ENCODE results near the gene TNFRSF13B. TPM values are rescaled to one million over a fixed set of nuclear protein-coding genes. Genes with fewer than 3 reads are reported as not detected.

The TNFRSF13B gene
- not detected for total RNA-seq

DNA sequence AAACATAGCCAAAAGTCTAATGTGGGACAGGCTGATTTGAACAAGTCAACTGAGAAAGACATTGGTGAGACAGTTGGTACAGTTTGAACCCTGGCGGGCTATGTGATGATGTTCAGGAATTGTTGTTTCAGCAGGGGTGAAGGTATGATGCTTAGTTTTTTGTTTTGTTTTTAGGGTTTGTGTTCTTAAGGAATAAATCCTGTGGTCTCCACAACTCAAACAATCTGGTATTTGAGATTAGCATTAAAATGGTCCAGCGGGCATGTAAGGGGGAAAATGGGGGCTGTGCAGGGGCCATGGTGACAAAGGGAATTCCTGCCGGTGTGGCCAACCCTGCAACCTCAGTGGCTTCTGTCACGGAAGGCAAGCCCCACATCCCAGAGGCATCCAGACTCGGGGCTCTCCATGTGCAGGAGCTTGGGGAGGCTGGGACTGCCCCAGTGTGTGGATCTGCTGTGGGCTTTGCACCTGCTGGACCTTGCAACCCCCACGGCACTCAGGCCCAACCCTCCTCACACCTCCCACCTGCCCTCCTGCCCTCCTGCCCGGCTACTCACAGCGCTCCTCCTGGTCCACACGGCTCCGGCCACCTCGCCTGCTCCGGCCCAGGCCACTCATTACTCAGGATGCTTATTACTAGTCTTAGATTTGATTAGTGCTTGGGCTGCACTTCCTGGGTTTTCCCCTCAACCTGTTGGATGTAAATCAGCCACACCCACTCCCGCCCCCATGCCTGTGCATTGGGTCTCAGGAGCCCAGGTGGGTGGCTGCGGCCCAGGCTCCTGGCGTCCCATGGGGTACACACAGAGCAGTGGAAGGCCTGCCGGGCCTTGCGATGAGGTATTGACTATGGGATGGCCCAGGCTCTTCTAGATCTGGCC, at the start of gene TNFRSF13B:
Gene TNFRSF13B, minus strand, starts transcription at position 661 of the 881 bp plus-strand sequence. Its CDS starts 43 bp downstream, at position 618.
- Histone ChIP-seq H3K4me3 (no peak within 1 kb of the TSS), H3K27me3 (no peaks in the 10 kb centered on the region), H3K27ac (no peak within 1 kb of the TSS), H3K9me3 (no peaks in the 10 kb centered on the region), H3K4me1 (no peaks in the 10 kb centered on the region), H3K36me3 (no peaks in the 10 kb centered on the region)
- TF ChIP-seq POLR2A (IDR thresholded peaks at IDR 0.05) (no peak), CTCF (IDR thresholded peaks at IDR 0.05) (no peak)
- intact Hi-C loops (cut with DNase I; ENCODE audit: low total_unique reads) = no loop called here
- DNase-seq = no peak

GRCh38 chr17:17021194-17021863, 49.4 kb upstream of the TNFRSF13B start:
- Histone ChIP-seq H3K27me3 (no peaks in the 10 kb centered on the region), H3K36me3 (no peaks in the 10 kb centered on the region), H3K9me3 (no peaks in the 10 kb centered on the region), H3K27ac (no peak overlapping the region), H3K4me3 (no peak overlapping the region), H3K4me1 (no peaks in the 10 kb centered on the region)
- TF ChIP-seq POLR2A (IDR thresholded peaks at IDR 0.05) (no peak), CTCF (IDR thresholded peaks at IDR 0.05) (no peak)
- DNase-seq = no peak
- intact Hi-C loops (cut with DNase I; ENCODE audit: low total_unique reads) = no loop called here

GRCh38 chr17:17020821-17021193, 48.9 kb upstream of the TNFRSF13B start:
- DNase-seq = no peak
- no peak for TF ChIP-seq POLR2A (IDR thresholded peaks at IDR 0.05)
- no peak for TF ChIP-seq CTCF (IDR thresholded peaks at IDR 0.05)
- intact Hi-C loops (cut with DNase I; ENCODE audit: low total_unique reads) = no loop called here
- Histone ChIP-seq H3K36me3 (no peaks in the 10 kb centered on the region), H3K27ac (no peak overlapping the region), H3K4me1 (no peaks in the 10 kb centered on the region), H3K9me3 (no peaks in the 10 kb centered on the region), H3K27me3 (no peaks in the 10 kb centered on the region), H3K4me3 (no peak overlapping the region)

- Histone ChIP-seq H3K27ac (no peak overlapping the region), H3K27me3 (no peaks in the 10 kb centered on the region), H3K36me3 (no peaks in the 10 kb centered on the region), H3K4me1 (no peaks in the 10 kb centered on the region), H3K4me3 (no peak overlapping the region), H3K9me3 (no peaks in the 10 kb centered on the region)
- TF ChIP-seq CTCF (IDR thresholded peaks at IDR 0.05) (no peak), POLR2A (IDR thresholded peaks at IDR 0.05) (no peak)
- intact Hi-C loops (cut with DNase I; ENCODE audit: low total_unique reads) = no loop called here
- DNase-seq = no peak
These were observed 48.1 kb upstream of the TNFRSF13B start for GRCh38 chr17:17019891-17020456.

- TF ChIP-seq POLR2A (IDR thresholded peaks at IDR 0.05) = no peak
- no peak for TF ChIP-seq CTCF (IDR thresholded peaks at IDR 0.05)
- Histone ChIP-seq H3K27me3 (no peaks in the 10 kb centered on the region), H3K4me3 (no peak overlapping the region), H3K4me1 (no peaks in the 10 kb centered on the region), H3K36me3 (no peaks in the 10 kb centered on the region), H3K9me3 (no peaks in the 10 kb centered on the region), H3K27ac (no peak overlapping the region)
- intact Hi-C loops (cut with DNase I; ENCODE audit: low total_unique reads) = no loop called here
- no peak for DNase-seq
These were observed 47.5 kb upstream of the TNFRSF13B start for GRCh38 chr17:17019430-17019762.

All from uterus (tissue), 4 donors.